Measurements from ENCODE around the gene ERFE.

GRCh38 chr2:238159071-238159539 lies 335 bp downstream of the ERFE start:
- TF ChIP-seq CTCF (IDR thresholded peaks at IDR 0.05; ENCODE audit: low read length) (no peak), EZH2phosphoT487 (IDR thresholded peaks at IDR 0.05; ENCODE audit: low read length) (no peak), EZH2 (optimal IDR thresholded peaks at IDR 0.05; ENCODE audit: low read depth, low read length) (no peak)
